ENCODE data around the gene WDPCP.
"Not testable (repeated sequence)": the region's sequence is repeated elsewhere in the genome, so short reads cannot be mapped to it uniquely, and the experiment has no call there.

GRCh38 chr2:63469313-63469712, 119.0 kb downstream of the WDPCP start:
- TF ChIP-seq CTCF, POLR2A (IDR thresholded peaks at IDR 0.05): not testable (repeated sequence)
